ENCODE results near the gene TAF12.
"Not testable (repeated sequence)": the region's sequence is repeated elsewhere in the genome, so short reads cannot be mapped to it uniquely, and the experiment has no call there.

DNA sequence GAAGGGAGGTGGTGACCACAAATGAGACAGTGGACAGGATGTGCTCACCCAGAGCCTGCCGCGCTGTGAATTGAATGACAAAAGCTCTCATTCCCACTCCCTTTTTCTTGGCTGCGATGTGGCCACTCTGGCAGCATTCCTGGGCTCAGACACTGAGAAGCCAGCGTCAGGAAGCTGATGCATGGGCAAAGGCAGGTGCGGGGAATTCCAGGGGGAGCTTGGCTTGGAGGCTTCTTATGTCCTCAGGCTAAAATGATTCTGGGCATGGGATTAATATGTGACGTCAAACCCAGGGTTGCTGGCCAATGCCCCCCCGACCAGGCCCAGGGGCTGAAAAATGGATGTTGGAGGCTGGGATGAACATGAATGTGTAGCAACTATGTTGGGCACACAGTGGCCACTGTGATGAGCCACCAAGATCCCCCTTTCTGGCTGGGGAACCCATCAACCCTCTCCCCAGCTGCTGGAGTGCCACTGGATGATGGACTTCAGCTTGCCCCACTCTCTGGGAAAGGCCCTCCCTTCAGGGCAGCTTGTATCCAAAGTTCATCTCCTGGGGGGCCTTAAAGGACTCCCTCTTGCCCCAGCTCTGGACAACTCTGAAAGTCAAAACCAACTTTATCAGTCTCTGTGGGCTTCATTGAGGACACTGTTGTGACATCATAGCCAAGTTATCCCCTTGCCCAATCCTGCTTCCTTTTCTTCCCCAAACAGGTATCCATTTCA, 48.0 kb downstream of the TAF12 start:
- not testable (repeated sequence) for TF ChIP-seq SOX15 (CRISPR knock-in tag; IDR thresholded peaks at IDR 0.05); JUN (CRISPR knock-in tag; IDR thresholded peaks at IDR 0.05); EMX1 (CRISPR knock-in tag; IDR thresholded peaks at IDR 0.05); CTCF (IDR thresholded peaks at IDR 0.05); ATF3 (CRISPR knock-in tag; conservative IDR thresholded peaks at IDR 0.05)
- TF ChIP-seq, protein P1, sequence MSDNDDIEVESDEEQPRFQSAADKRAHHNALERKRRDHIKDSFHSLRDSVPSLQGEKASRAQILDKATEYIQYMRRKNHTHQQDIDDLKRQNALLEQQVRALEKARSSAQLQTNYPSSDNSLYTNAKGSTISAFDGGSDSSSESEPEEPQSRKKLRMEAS (CRISPR knock-in tag; IDR thresholded peaks at IDR 0.05): not testable (repeated sequence)
- TF ChIP-seq, protein P2, sequence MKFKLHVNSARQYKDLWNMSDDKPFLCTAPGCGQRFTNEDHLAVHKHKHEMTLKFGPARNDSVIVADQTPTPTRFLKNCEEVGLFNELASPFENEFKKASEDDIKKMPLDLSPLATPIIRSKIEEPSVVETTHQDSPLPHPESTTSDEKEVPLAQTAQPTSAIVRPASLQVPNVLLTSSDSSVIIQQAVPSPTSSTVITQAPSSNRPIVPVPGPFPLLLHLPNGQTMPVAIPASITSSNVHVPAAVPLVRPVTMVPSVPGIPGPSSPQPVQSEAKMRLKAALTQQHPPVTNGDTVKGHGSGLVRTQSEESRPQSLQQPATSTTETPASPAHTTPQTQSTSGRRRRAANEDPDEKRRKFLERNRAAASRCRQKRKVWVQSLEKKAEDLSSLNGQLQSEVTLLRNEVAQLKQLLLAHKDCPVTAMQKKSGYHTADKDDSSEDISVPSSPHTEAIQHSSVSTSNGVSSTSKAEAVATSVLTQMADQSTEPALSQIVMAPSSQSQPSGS (CRISPR knock-in tag; IDR thresholded peaks at IDR 0.05; ENCODE audit: borderline replicate concordance, low read depth): not testable (repeated sequence)
